Measurements from ENCODE around the gene TRAK1.

TRAK1 gene

GRCh38 chr3:42183991-42184632, 93.0 kb downstream of the TRAK1 start:
- DNase-seq = no peak

- DNase-seq = no peak
Observed at GRCh38 chr3:42184651-42185443, 93.7 kb downstream of the TRAK1 start.

- peak; percentile 40 for DNase-seq
Observed at GRCh38 chr3:42187936-42188335, 96.8 kb downstream of the TRAK1 start.

- no peak for DNase-seq
Observed at GRCh38 chr3:42188376-42188775, 97.2 kb downstream of the TRAK1 start.

GRCh38 chr3:42189001-42189460, 97.9 kb downstream of the TRAK1 start:
- no peak for DNase-seq

GRCh38 chr3:42189736-42190135, 98.6 kb downstream of the TRAK1 start:
- no peak for DNase-seq

- DNase-seq = peak; percentile 81
Observed at GRCh38 chr3:42190701-42191442, 99.7 kb downstream of the TRAK1 start.

GRCh38 chr3:42191443-42191747, 100.2 kb downstream of the TRAK1 start:
- DNase-seq = no peak

- DNase-seq = no peak
Observed at GRCh38 chr3:42192334-42193200, 101.4 kb downstream of the TRAK1 start.

- DNase-seq = no peak
Observed at GRCh38 chr3:42194943-42195510, 103.9 kb downstream of the TRAK1 start.

- DNase-seq = no peak
Observed at GRCh38 chr3:42195879-42196330, 104.7 kb downstream of the TRAK1 start.

GRCh38 chr3:42198709-42199108, 107.6 kb downstream of the TRAK1 start:
- DNase-seq = no peak

GRCh38 chr3:42202217-42202865, 111.2 kb downstream of the TRAK1 start:
- DNase-seq = no peak

GRCh38 chr3:42204867-42205599, 113.9 kb downstream of the TRAK1 start:
- DNase-seq = no peak

- DNase-seq = no peak
Observed at GRCh38 chr3:42205800-42206514, 114.8 kb downstream of the TRAK1 start.

- DNase-seq = no peak
Observed at GRCh38 chr3:42209917-42210316, 118.8 kb downstream of the TRAK1 start.

- DNase-seq = peak; percentile 57
Observed at GRCh38 chr3:42210726-42211125, 119.6 kb downstream of the TRAK1 start.

GRCh38 chr3:42213417-42213816, 122.3 kb downstream of the TRAK1 start:
- DNase-seq = no peak

- DNase-seq = no peak
Observed at GRCh38 chr3:42214064-42214463, 122.9 kb downstream of the TRAK1 start.

- no peak for DNase-seq
Observed at GRCh38 chr3:42214565-42215283, 123.6 kb downstream of the TRAK1 start.
